Body of pancreas (tissue), 4 donors: ENCODE results near the gene ELL. TPM values are rescaled to one million over a fixed set of nuclear protein-coding genes. Genes with fewer than 3 reads are reported as not detected.

ENCODE experiments used
- ATAC-seq: fragments of 150-250 bp; one replicate; pipeline ENCODE4 v1.9.1; 2016
- DNase-seq, 4 donors: peaks; one replicate each; pipeline ENCODE4 v3.0.0-alpha.2; 2019
- H3K27ac ChIP-seq, 4 donors: fragments of 200-600 bp; sonication (generic); 1 replicate in 3 of 4; 2 replicates in 1 of 4; pipeline versions ENCODE4 v1.5.1 to v1.6.1; 2016 to 2019; ENCODE audit warnings: mild to moderate bottlenecking in 1 of 4, mixed read lengths in 1 of 4, moderate library complexity in 1 of 4
- H3K27me3 ChIP-seq, 2 donors: fragments of 200-600 bp; sonication (generic); one replicate each; pipeline ENCODE4 v1.6.0; 2016; ENCODE audit warnings: mild to moderate bottlenecking in 1 of 2
- H3K36me3 ChIP-seq, 2 donors: fragments of 200-600 bp; sonication (generic); replicated peaks in 1 of 2; 2 replicates each; pipeline ENCODE4 v1.5.1; 2016; ENCODE audit warnings: low read depth in 2 of 2; ENCODE audit not compliant: insufficient read depth in 1 of 2
- H3K4me1 ChIP-seq: fragments of 200-600 bp; sonication (generic); one replicate; pipeline ENCODE4 v1.6.0; 2016
- H3K4me3 ChIP-seq, 2 donors: fragments of 200-600 bp; sonication (generic); 1 replicate in 1 of 2; 2 replicates in 1 of 2; pipeline ENCODE4 v1.5.1; 2016 to 2019
- H3K9me3 ChIP-seq, 3 donors: fragments of 200-600 bp; sonication (generic); 1 replicate in 2 of 3; 2 replicates in 1 of 3; pipeline ENCODE4 v1.5.1; 2016
- CTCF ChIP-seq, 7 experiments: fragments of 450-650 bp in 4 of 7; fragments of 200-600 bp in 3 of 7; sonication (generic) in 3 of 7; IDR thresholded peaks; one replicate each; pipeline ENCODE4 v1.5.1; 2016 to 2019; ENCODE audit warnings: antibody characterized with exemption in 7 of 7
- POLR2A ChIP-seq, 3 donors: fragments of 450-650 bp; IDR thresholded peaks; one replicate each; pipeline ENCODE4 v1.6.1; 2016; ENCODE audit warnings: antibody characterized with exemption in 3 of 3, mild to moderate bottlenecking in 2 of 3
- WGBS, 2 donors: methylation state at CpG; one replicate each; pipeline ENCODE4 v1.1.5; 2017; 5-methylcytosine and 5-hydroxymethylcytosine counted together
- intact Hi-C: fragments of 100-400 bp; cut with DNase I; formaldehyde crosslinking; loops from one replicate; pipeline ENCODE4 v1.15.1; 2023
- total RNA-seq, 2 donors: library from RNA; depleted of rRNA; stranded (reverse); fragments of >200 nt; gene quantifications; one replicate each; pipeline ENCODE4 v1.1.0, GENCODE V29; 2016

ELL gene
- total RNA-seq, 2 donors from 2014 or later, result 12.5 to 14.2 TPM

- Histone ChIP-seq H3K36me3 (no peaks in the 10 kb centered on the region), H3K4me1 (peaks cover 53% of the 10 kb centered on the region), H3K27ac (peak overlapping the region; percentile 37 to 83 (median 62)), H3K27me3 (no peaks in the 10 kb centered on the region), H3K4me3 (no peak overlapping the region), H3K9me3 (no peaks in the 10 kb centered on the region)
- DNase-seq (peak in 3 of 4 donors; percentile 30 to 44 (median 33)), ATAC-seq (no peak)
- 15 to 25% methylated on average over 14 to 30 of the region's 30 CpGs for WGBS, 2 donors
- intact Hi-C loops, result no loop called here
- TF ChIP-seq POLR2A (IDR thresholded peaks at IDR 0.05), result no peak
These were observed 103.8 kb downstream of the ELL start for GRCh38 chr19:18418029-18418482.

- no peaks in the 10 kb centered on the region for H3K9me3 ChIP-seq
- no peaks in the 10 kb centered on the region for H3K36me3 ChIP-seq
- DNase-seq, result peak; percentile 46 to 75 (median 66)
- intact Hi-C loops, result no loop called here
- H3K27ac ChIP-seq, result peak overlapping the region; percentile 37 to 83 (median 60)
- TF ChIP-seq CTCF (IDR thresholded peaks at IDR 0.05) (no peak), POLR2A (IDR thresholded peaks at IDR 0.05) (peak in 1 of 3 donors; percentile 46)
- peaks cover 53% of the 10 kb centered on the region for H3K4me1 ChIP-seq
- H3K4me3 ChIP-seq, result no peak overlapping the region
- peak; percentile 4 for ATAC-seq
- no peaks in the 10 kb centered on the region for H3K27me3 ChIP-seq
- WGBS, 2 donors, result 0 to 4% methylated on average over 2 to 28 of the region's 53 CpGs
These were observed 104.4 kb downstream of the ELL start for GRCh38 chr19:18417250-18418028.

- Histone ChIP-seq H3K4me3 (no peak overlapping the region), H3K27me3 (no peaks in the 10 kb centered on the region), H3K4me1 (peaks cover 53% of the 10 kb centered on the region), H3K36me3 (no peaks in the 10 kb centered on the region), H3K27ac (peak overlapping the region; percentile 12 to 83 (median 60)), H3K9me3 (no peaks in the 10 kb centered on the region)
- intact Hi-C loops, result no loop called here
- DNase-seq, result peak; percentile 77 to 87 (median 82)
- peak; percentile 54 for ATAC-seq
- WGBS, 2 donors, result 1 to 3% methylated on average over 25 to 42 of the region's 44 CpGs
- TF ChIP-seq CTCF (IDR thresholded peaks at IDR 0.05) (no peak), POLR2A (IDR thresholded peaks at IDR 0.05) (no peak)
These were observed 105.1 kb downstream of the ELL start for GRCh38 chr19:18416778-18417249.

DNA sequence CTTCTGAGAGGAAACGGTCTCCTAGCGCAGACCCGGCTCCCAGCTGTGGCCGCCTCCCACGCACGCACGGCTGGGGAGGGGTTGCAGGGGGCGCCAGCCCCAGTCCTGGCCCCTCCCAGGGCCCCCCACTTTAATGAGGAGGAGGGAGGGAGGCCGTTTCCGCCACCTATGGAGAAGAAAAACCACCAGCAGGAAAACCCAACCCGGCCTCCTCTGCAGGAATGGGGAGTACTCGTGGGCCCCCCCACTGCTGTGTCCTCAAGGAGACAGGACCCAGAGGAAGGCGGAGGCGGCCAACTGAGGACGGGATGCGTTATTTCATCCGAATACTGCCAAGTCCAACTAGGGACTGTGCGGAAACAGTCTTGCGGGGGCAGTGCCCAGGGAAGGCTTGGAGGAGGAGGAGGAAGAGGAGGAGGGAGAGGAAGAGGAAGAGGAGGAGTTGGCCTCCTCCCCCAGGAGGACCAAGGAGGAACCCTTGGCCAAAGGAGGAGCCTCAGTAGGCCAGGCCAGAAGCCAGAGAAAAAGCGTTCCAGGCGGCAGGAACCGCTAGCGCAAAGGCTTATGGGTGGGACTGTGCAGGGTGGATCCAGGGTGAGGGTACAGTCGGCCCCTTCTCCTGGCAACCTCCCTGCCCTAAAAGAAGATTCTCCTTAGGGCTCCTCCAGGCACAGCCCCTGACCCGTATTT lies 106.5 kb downstream of the ELL start:
- peak in 2 of 4 donors; percentile 49 to 62 for DNase-seq
- ATAC-seq, result no peak
- H3K27ac ChIP-seq, result peak overlapping the region in 2 of 4 donors; percentile 71 to 83
- H3K27me3 ChIP-seq, result no peaks in the 10 kb centered on the region
- H3K9me3 ChIP-seq, result no peaks in the 10 kb centered on the region
- peaks cover 39% of the 10 kb centered on the region for H3K4me1 ChIP-seq
- intact Hi-C loops, result no loop called here
- no peaks in the 10 kb centered on the region for H3K36me3 ChIP-seq
- peak in 1 of 3 donors; percentile 44 for TF ChIP-seq POLR2A (IDR thresholded peaks at IDR 0.05)
- TF ChIP-seq CTCF (IDR thresholded peaks at IDR 0.05), result no peak
- no peak overlapping the region for H3K4me3 ChIP-seq
- 45 to 57% methylated on average over 22 to 25 of the region's 25 CpGs for WGBS, 2 donors
